DMS 273 treated with DMSO at 0.1 percent for 48 hours (cell line): ENCODE results near the gene OR9K2.
"Not testable (repeated sequence)": the region's sequence is repeated elsewhere in the genome, so short reads cannot be mapped to it uniquely, and the experiment has no call there.

Experiments used
- DNase-seq: peaks from one replicate; lab custom pipeline; 2025; lab: John Stamatoyannopoulos, UW

OR9K2 gene, protein sequence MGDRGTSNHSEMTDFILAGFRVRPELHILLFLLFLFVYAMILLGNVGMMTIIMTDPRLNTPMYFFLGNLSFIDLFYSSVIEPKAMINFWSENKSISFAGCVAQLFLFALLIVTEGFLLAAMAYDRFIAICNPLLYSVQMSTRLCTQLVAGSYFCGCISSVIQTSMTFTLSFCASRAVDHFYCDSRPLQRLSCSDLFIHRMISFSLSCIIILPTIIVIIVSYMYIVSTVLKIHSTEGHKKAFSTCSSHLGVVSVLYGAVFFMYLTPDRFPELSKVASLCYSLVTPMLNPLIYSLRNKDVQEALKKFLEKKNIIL

DNA sequence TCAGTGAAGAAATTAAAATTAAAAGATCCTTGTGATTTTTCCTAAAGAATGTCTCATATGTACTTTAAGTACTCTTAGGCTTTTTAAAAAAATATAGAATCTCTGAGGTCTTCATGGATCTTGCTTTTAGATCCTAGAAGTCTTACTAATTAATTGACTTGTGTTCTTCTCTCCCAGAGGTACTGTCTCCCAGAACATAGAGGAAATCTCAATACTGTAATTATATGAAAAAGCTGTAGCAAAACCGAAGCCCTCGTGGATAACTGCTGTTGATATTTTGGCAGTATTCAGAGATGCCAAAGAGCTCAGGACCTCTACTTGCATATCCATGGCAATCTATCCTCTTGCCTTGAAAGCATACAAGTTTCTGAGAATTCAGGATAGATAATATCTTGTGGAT lies at the start of gene OR9K2:
Gene OR9K2, plus strand, starts transcription at position 301 of the 400 bp plus-strand sequence. CDS start 3,429 bp downstream, outside the sequence.
- no peak for DNase-seq

DNA sequence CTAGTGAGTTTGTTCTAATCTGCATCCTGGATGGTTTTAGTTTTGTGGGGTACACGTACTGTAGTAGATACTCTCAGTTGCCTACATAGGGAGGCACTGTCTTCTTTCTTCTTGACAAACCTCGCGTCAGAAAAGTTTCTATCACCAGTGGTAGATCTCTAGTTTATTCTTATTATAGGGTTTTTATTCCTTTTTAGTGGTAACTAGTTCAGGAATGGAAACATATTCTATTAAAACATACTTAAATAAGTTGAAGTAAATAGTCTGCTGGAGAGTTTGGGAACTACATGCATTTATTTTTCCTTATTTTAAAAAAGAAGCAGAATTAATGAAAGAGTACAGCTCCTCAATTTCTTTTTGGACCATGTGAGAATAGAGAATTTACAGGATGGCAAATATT lies 33.6 kb upstream of the OR9K2 start:
- DNase-seq, result no peak

DNA sequence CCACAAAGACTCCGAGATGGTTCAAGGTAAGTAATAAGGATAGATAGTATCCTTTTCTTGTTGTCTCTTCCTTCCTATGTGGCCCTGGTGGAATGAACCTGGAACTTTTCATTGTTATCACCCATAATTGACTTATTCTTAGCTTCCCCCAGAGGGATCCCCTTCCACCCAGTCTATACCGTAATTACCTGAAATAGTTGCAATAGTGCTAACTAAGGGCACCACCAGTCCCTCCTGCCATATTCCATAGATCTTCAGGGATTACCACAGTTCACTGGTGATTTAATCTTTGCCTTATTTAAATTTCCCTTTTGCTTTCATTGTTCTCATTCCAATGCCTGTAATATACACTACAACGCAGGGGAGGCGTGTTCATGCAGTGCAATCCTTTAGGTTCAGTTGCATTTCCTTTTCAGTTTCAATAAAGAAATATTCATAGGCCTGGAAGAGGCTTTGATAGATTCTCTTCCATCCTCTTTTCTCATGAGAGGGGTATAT lies 13.8 kb upstream of the OR9K2 start:
- DNase-seq, result no peak

DNA sequence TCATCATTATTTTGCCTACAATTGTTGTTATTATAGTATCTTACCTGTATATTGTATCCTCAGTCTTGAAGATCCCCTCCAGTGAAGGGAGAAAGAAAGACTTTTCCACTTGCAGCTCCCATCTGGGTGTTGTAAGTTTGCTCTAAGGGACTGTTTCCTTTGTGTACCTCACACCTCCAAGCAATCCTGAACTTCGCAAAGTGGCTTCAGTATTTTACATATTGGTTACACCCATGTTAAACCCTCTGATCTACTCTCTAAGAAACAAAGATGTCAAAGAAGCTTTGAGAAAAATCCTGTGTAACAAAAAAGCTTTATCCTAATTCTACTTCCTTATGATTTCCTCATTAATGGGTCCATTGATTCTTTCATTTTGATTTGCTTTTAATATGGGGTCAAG lies 10.1 kb upstream of the OR9K2 start:
- no peak for DNase-seq

DNA sequence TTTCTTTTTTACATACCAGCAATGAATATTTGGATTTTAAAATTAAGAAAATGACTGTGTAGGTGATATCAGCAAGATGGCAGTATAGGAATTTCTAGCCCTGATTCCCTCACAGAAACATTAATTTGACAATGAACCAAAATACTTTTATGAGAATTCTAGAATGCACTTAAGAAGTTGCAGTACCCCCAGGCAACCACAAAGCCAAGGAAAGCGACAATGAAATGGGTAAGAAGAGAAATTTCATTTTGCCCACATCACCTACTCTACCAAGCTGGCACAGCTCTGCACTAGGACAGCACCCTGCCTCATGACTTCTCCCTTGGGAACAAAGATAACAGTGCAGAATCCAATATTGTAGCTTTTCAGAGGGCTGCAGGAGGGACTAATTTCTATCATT lies 6.6 kb downstream of the OR9K2 start:
- DNase-seq, result no peak

DNA sequence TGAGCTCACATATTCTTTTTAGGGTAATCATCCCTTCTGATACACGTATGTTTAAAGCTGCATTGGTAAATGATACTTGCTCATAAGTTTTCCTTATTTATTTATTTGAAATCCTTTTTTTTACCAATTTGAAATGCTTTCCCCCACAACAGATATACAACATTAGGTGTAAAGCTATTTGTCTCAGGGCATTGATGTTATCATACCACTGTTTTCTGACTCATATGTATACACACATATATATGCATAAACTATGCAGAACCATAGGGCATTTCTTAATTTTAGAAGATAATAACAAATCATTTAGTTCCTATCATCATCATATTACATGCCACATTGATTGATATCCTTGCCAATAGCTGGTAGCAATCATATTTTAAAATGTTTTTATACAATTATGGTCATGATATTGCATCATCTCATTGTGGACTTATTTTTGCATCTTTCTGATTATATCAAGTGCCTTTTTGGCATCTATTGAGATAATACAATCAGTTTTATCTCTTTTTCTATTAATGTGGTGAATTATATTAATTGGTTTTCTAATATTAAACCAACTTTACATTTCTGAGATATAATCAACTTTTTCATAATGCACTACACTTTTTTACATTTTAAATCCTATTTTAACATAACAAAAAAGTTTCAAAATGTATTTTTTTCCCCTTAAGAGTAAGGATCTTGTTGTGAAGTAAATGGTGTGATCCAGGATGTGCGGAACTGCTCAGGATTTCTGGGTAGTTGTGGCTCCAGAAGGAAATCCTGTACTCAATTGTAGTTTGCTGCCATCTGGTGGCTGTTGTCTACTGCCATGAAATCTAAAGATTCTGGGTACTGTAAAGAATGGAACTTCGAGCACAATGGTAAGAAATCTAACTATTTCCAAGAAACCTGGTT lies 16.7 kb downstream of the OR9K2 start:
- DNase-seq, result peak; percentile 1

DNA sequence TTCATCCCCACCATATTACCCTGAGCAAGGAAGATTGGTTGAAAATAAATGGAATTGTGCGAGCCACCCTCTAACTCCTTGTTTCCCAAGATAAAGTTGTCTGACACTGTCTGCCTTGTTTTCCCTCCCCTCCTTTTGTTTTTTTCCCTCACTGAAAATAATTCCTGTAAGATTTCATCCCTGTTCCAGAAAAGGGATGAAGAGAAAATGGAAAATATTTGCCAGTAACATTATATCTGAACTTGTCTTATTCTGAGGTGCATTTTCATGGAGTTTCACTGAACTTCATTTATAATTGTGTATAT lies 17.3 kb downstream of the OR9K2 start:
- no peak for DNase-seq

DNA sequence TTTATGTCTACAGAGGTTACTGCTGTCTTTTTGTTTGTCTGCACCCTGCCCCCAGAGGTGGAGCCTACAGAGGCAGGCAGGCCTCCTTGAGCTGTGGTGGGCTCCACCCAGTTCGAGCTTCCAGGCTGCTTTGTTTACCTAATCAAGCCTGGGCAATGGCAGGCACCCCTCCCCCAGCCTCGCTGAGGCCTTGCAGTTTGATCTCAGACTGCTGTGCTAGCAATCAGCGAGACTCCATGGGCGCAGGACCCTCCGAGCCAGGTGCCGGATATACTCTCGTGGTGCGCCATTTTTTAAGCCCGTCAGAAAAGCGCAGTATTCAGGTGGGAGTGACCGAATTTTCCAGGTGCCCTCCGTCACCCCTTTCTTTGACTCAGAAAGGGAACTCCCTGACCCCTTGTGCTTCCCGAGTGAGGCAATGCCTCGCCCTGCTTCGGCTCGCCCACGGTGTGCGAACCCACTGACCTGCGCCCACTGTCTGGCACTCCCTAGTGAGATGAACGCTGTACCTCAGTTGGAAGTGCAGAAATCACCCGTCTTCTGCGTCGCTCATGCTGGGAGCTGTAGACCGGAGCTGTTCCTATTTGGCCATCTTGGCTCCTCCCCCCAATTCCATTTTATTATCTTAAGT lies 40.9 kb downstream of the OR9K2 start:
- not testable (repeated sequence) for DNase-seq

DNA sequence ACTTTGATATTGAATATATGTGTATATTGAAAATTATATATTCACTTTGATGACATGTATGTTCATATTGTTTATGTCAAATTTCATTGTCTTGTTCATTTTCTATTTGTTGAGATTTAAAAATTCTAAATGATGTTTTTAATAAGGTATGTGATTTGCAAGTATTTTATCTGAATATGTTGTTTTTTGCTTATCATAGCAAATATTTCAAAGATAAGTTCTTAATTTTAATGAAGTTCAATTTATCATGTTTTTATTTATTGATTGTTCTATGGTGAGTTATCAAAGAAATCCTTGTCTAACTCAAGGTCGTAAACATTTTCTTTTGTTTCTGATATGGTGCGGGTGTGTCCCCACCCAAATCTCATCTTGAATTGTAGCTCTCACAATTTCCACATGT lies 45.2 kb downstream of the OR9K2 start:
- no peak for DNase-seq

DNA sequence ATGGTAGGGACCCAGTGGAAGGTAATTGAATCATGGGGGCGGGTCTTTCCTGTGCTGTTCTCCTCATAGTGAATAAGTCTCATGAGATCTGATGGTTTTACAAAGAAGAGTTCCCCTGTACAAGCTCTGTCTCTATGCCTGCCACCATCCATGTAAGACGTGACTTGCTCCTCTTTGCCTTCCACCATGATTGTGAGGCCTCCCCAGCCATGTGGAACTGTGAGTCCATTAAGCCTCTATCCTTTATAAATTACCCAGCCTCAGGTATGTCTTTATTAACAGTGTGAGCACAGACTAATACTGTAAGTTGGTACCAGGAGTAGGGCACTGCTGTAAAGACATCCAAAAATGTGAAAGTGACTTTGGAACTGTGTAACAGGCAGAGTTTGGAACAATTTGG lies 45.6 kb downstream of the OR9K2 start:
- DNase-seq, result not testable (repeated sequence)

DNA sequence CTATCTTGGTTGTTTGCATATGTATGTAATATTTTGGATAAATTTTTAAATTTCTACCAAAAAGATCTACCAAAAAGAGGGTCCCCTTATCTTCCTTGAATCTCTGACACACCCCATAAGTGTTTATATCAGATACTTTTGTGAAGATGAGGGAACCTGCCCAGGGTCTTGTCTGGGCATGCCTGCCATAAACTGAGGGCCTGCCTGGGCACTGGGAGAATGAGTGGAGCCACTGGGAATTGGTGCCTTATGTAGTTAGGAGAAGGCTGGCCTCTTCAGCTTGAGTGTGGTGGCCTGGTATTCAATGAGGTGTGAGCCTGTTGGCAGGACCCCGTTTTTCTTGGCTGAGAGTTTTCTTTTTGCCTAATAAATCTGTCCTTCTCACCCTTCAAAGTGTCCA lies 46.5 kb downstream of the OR9K2 start:
- no peak for DNase-seq

DNA sequence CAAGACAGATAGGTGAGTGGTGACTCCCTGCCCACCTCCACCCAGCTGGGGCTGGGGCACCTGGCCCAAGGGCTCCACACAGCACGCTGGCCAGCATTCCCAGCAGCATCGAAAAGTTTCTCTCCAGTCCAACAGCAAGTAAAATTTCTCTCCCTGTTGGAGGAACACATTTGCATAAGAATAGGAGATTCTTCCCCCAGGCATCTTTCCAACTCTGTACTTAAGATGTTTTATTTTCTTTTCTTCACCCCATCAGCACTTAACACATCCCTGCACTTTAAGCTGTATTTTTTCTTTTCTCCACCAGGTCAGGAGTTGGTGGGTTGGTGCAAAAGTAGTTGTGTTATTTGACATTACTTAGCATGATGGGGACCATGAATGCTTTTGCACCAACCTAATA lies 47.2 kb downstream of the OR9K2 start:
- no peak for DNase-seq
